DLD1 (cell line): ENCODE results near the gene PGLYRP1.

ENCODE experiments used
- in situ Hi-C: cut with HindIII; loops from 2 replicates; pipeline ENCODE4 v1.10.0; 2017; ENCODE audit warnings: low sequenced_read_pairs

Gene PGLYRP1

GRCh38 chr19:46006411-46006810 is 16.4 kb downstream of the PGLYRP1 start:
- in situ Hi-C loops = no loop called here

GRCh38 chr19:46002678-46003275 is 20.1 kb downstream of the PGLYRP1 start:
- in situ Hi-C loops = no loop called here

GRCh38 chr19:46000491-46001246 is 22.2 kb downstream of the PGLYRP1 start:
- in situ Hi-C loops = no loop called here

GRCh38 chr19:45999653-46000121 is 23.2 kb downstream of the PGLYRP1 start:
- in situ Hi-C loops = no loop called here

GRCh38 chr19:45998834-45999233 is 24.0 kb downstream of the PGLYRP1 start:
- in situ Hi-C loops = no loop called here

- in situ Hi-C loops = no loop called here
These were observed 25.9 kb downstream of the PGLYRP1 start for GRCh38 chr19:45996933-45997332.

- in situ Hi-C loops = no loop called here
These were observed 27.0 kb downstream of the PGLYRP1 start for GRCh38 chr19:45995715-45996385.

- in situ Hi-C loops = no loop called here
These were observed 27.7 kb downstream of the PGLYRP1 start, which contains the start of gene CCDC61 for GRCh38 chr19:45994998-45995714. Gene CCDC61, plus strand, starts transcription at chr19:45995467. Its CDS starts 7,552 bp downstream, at chr19:46003019.

- in situ Hi-C loops = no loop called here
These were observed 28.3 kb downstream of the PGLYRP1 start for GRCh38 chr19:45994456-45994997.

- in situ Hi-C loops = no loop called here
These were observed 32.6 kb downstream of the PGLYRP1 start for GRCh38 chr19:45990113-45990728.

- in situ Hi-C loops = no loop called here
These were observed 37.5 kb downstream of the PGLYRP1 start for GRCh38 chr19:45985321-45985720.

- in situ Hi-C loops = no loop called here
These were observed 41.5 kb downstream of the PGLYRP1 start for GRCh38 chr19:45981350-45981749.

GRCh38 chr19:45978156-45978555 is 44.7 kb downstream of the PGLYRP1 start:
- in situ Hi-C loops = no loop called here

- in situ Hi-C loops = no loop called here
These were observed 46.7 kb downstream of the PGLYRP1 start for GRCh38 chr19:45976178-45976577.

GRCh38 chr19:45975306-45976070 is 47.4 kb downstream of the PGLYRP1 start:
- in situ Hi-C loops = no loop called here

- in situ Hi-C loops = no loop called here
These were observed 49.1 kb downstream of the PGLYRP1 start, which contains the start of gene NOVA2 for GRCh38 chr19:45973553-45974338. Gene NOVA2, minus strand, starts transcription at chr19:45973865. Its CDS starts 514 bp downstream, at chr19:45973351.

GRCh38 chr19:45972947-45973540 is 49.8 kb downstream of the PGLYRP1 start:
- in situ Hi-C loops = no loop called here
